Loucy (cell line): ENCODE data around the gene KCND2.

Experiments
- H2AFZ ChIP-seq: fragments of 200-600 bp; sonication (generic); 2 replicates; pipeline ENCODE4 v1.6.0; 2016; ENCODE audit warnings: antibody characterized with exemption, mild to moderate bottlenecking, low read length, moderate library complexity
- H3F3A ChIP-seq: fragments of 200-600 bp; 2 replicates; pipeline ENCODE4 v1.6.0; 2016; ENCODE audit warnings: antibody characterized with exemption, low read depth, mild to moderate bottlenecking
- H3K27me3 ChIP-seq: fragments of 200-600 bp; sonication (generic); 2 replicates; pipeline ENCODE4 v1.6.1; 2014; ENCODE audit warnings: low read length, mild to moderate bottlenecking; ENCODE audit not compliant: insufficient read depth, poor library complexity, severe bottlenecking
- H3K36me3 ChIP-seq: fragments of 200-600 bp; sonication (generic); 2 replicates; pipeline ENCODE4 v1.6.1; 2016; ENCODE audit warnings: low read length; ENCODE audit not compliant: insufficient read depth
- H3K4me1 ChIP-seq: fragments of 200-600 bp; sonication (generic); 2 replicates; pipeline ENCODE4 v1.5.1; 2014; ENCODE audit warnings: low read length, mild to moderate bottlenecking; ENCODE audit not compliant: insufficient read depth, poor library complexity, severe bottlenecking
- H3K4me2 ChIP-seq: fragments of 200-600 bp; sonication (generic); 2 replicates; pipeline ENCODE4 v1.6.0; 2014; ENCODE audit warnings: antibody characterized with exemption, low read length, low read depth, mild to moderate bottlenecking; ENCODE audit not compliant: poor library complexity, severe bottlenecking
- H3K4me3 ChIP-seq: fragments of 200-600 bp; sonication (generic); 2 replicates; pipeline ENCODE4 v1.5.1; 2014; ENCODE audit warnings: low read length, mild to moderate bottlenecking, mixed read lengths; ENCODE audit not compliant: poor library complexity, severe bottlenecking
- H3K79me2 ChIP-seq: fragments of 200-600 bp; sonication (generic); 2 replicates; pipeline ENCODE4 v1.6.1; 2014; ENCODE audit warnings: low read length; ENCODE audit not compliant: insufficient read depth
- H3K9ac ChIP-seq: fragments of 200-600 bp; sonication (generic); 2 replicates; pipeline ENCODE4 v1.6.0; 2014; ENCODE audit warnings: mild to moderate bottlenecking, low read depth, low read length, moderate library complexity; ENCODE audit not compliant: poor library complexity, severe bottlenecking
- H3K9me2 ChIP-seq: fragments of 200-600 bp; sonication (generic); replicated peaks from 2 replicates; pipeline ENCODE4 v1.6.1; 2016; ENCODE audit warnings: low read depth, low read length, mixed read lengths
- H3K9me3 ChIP-seq: fragments of 200-600 bp; sonication (generic); 2 replicates; pipeline ENCODE4 v1.6.1; 2014; ENCODE audit warnings: mild to moderate bottlenecking, antibody characterized with exemption, low read length, low read depth; ENCODE audit not compliant: insufficient read depth
- H4K20me1 ChIP-seq: fragments of 200-600 bp; sonication (generic); 2 replicates; pipeline ENCODE4 v1.6.0; 2014; ENCODE audit warnings: antibody characterized with exemption, low read length, mild to moderate bottlenecking; ENCODE audit not compliant: insufficient read depth, poor library complexity, severe bottlenecking
- CTCF ChIP-seq: fragments of 200-600 bp; sonication (generic); conservative IDR thresholded peaks from 2 replicates; pipeline ENCODE4 v1.5.1; 2014; ENCODE audit warnings: mild to moderate bottlenecking, antibody characterized with exemption, low read length
- EZH2phosphoT487 ChIP-seq: fragments of 200-600 bp; IDR thresholded peaks from 2 replicates; pipeline ENCODE4 v1.6.1; 2018; ENCODE audit warnings: antibody characterized with exemption, mild to moderate bottlenecking, moderate library complexity, borderline replicate concordance

KCND2 gene

DNA sequence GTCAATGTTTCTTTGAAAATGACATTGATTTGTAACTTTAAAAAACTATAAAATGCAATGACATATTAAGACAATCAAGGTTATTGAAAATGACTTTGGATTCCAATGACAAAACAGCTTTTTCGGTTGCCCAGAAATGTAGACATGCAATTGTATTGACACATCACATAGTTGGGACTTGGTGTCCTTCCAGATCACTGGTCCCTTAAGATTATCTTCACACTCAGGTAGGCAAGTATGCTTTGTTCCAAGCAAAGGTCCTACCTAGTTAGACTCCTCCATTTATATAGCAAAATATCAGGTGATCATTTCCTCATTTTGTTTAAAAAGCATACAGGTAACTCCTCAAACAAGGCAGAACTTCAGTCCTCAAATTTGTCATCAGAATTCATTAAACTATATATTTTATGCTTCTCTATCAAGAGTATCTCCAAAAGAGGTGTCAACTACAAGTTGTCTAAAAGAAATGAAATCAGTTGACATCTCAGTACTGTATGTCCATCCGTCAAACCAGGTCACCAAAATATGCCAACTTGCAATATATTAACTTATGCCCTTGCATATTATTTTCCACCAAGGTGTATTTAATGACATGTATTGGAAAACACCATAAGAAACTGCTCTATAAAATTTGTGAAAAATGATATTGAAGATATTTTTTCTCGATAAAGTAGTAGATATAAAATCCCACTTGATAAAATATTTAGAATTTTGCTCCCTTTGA lies 520.4 kb downstream of the KCND2 start:
- Histone ChIP-seq H3K4me2 (no peak overlapping the region), H2AFZ (no peak overlapping the region), H3K9me2 (no peaks in the 10 kb centered on the region), H3K9me3 (no peaks in the 10 kb centered on the region), H3K36me3 (no peaks in the 10 kb centered on the region), H3K4me1 (no peaks in the 10 kb centered on the region), H3F3A (no peaks in the 10 kb centered on the region), H4K20me1 (no peaks in the 10 kb centered on the region), H3K27me3 (no peaks in the 10 kb centered on the region), H3K9ac (no peak overlapping the region), H3K79me2 (no peaks in the 10 kb centered on the region), H3K4me3 (no peak overlapping the region)
- TF ChIP-seq CTCF: no peak
- no peak for TF ChIP-seq EZH2phosphoT487

- H3K4me1 ChIP-seq: no peaks in the 10 kb centered on the region
- no peaks in the 10 kb centered on the region for H4K20me1 ChIP-seq
- no peaks in the 10 kb centered on the region for H3K27me3 ChIP-seq
- no peaks in the 10 kb centered on the region for H3K36me3 ChIP-seq
- no peak overlapping the region for H2AFZ ChIP-seq
- H3K79me2 ChIP-seq: no peaks in the 10 kb centered on the region
- no peaks in the 10 kb centered on the region for H3K9me2 ChIP-seq
- no peaks in the 10 kb centered on the region for H3F3A ChIP-seq
- no peak overlapping the region for H3K4me3 ChIP-seq
- H3K9me3 ChIP-seq: no peaks in the 10 kb centered on the region
- no peak overlapping the region for H3K4me2 ChIP-seq
- H3K9ac ChIP-seq: no peak overlapping the region
- TF ChIP-seq EZH2phosphoT487: no peak
- no peak for TF ChIP-seq CTCF
These were observed 521.2 kb downstream of the KCND2 start for GRCh38 chr7:120794106-120794729.

GRCh38 chr7:120797026-120797645 lies 524.2 kb downstream of the KCND2 start:
- no peak overlapping the region for H3K4me2 ChIP-seq
- H3K4me3 ChIP-seq: no peak overlapping the region
- no peaks in the 10 kb centered on the region for H4K20me1 ChIP-seq
- H2AFZ ChIP-seq: no peak overlapping the region
- no peaks in the 10 kb centered on the region for H3K9me3 ChIP-seq
- H3K36me3 ChIP-seq: no peaks in the 10 kb centered on the region
- no peaks in the 10 kb centered on the region for H3K79me2 ChIP-seq
- TF ChIP-seq CTCF: no peak
- TF ChIP-seq EZH2phosphoT487: no peak
- no peaks in the 10 kb centered on the region for H3F3A ChIP-seq
- H3K9ac ChIP-seq: no peak overlapping the region
- H3K27me3 ChIP-seq: no peaks in the 10 kb centered on the region
- no peaks in the 10 kb centered on the region for H3K4me1 ChIP-seq
- H3K9me2 ChIP-seq: no peaks in the 10 kb centered on the region
